T-cell (primary cell): ENCODE results near the gene B2M. TPM values are rescaled to one million over a fixed set of nuclear protein-coding genes. Genes with fewer than 3 reads are reported as not detected.

Experiments
- ATAC-seq, 4 experiments: fragments of 200-7000 bp in 3 of 4; fragments of 150-1000 bp in 1 of 4; cut with Tn5 transposase; replicated peaks in 1 of 4; 1 replicate in 3 of 4; 2 replicates in 1 of 4; pipeline ENCODE4 v1.10.0; 2021; ENCODE audit warnings: moderate library complexity in 3 of 4, mild to moderate bottlenecking in 2 of 4, moderate number of reproducible peaks in 1 of 4
- CTCF ChIA-PET, 2 donors: fragments of 300-600 bp; sonication (Branson Sonifier 250); formaldehyde crosslinking; loops; one replicate each; lab custom pipeline; 2022; ENCODE audit warnings: antibody characterized with exemption in 2 of 2; lab: Charles Lee
- POLR2A ChIA-PET, 2 donors: fragments of 300-600 bp; sonication (Branson Sonifier 250); formaldehyde crosslinking; loops; one replicate each; lab custom pipeline; 2022; ENCODE audit warnings: antibody characterized with exemption in 2 of 2; lab: Charles Lee
- DNase-seq, 35 experiments: peaks; one replicate each; pipeline versions ENCODE4 v3.0.0 to v3.0.0-alpha.2; 2013 to 2023
- H3K27ac ChIP-seq: one replicate; pipeline ENCODE4 v1.5.1; 2013; ENCODE audit warnings: low read length
- H3K27me3 ChIP-seq, 2 experiments: replicated peaks in 1 of 2; 1 replicate in 1 of 2; 2 replicates in 1 of 2; pipeline versions ENCODE4 v1.6.1 to v1.7.0; 2013; ENCODE audit warnings: low read length in 1 of 2, mixed read lengths in 1 of 2; ENCODE audit not compliant: control insufficient read depth in 2 of 2, insufficient read depth in 2 of 2; ENCODE audit errors: extremely low read depth in 1 of 2
- H3K36me3 ChIP-seq, 2 donors: 1 replicate in 1 of 2; 2 replicates in 1 of 2; pipeline versions ENCODE4 v1.6.1 to v1.7.0; 2013; ENCODE audit warnings: low read length in 1 of 2; ENCODE audit not compliant: control insufficient read depth in 2 of 2, insufficient read depth in 1 of 2; ENCODE audit errors: extremely low read depth in 1 of 2
- H3K4me1 ChIP-seq, 2 experiments: 1 replicate in 1 of 2; 2 replicates in 1 of 2; pipeline versions ENCODE4 v1.6.1 to v1.7.0; 2013; ENCODE audit warnings: low read length in 2 of 2, mixed read lengths in 1 of 2; ENCODE audit not compliant: insufficient read depth in 2 of 2, control insufficient read depth in 1 of 2; ENCODE audit errors: extremely low read depth in 1 of 2
- H3K4me3 ChIP-seq, 2 donors: 1 replicate in 1 of 2; 2 replicates in 1 of 2; pipeline versions ENCODE4 v1.5.1 to v1.7.0; 2013; ENCODE audit warnings: mild to moderate bottlenecking in 2 of 2, low read length in 1 of 2, moderate library complexity in 1 of 2; ENCODE audit not compliant: control insufficient read depth in 1 of 2; ENCODE audit errors: extremely low read depth in 1 of 2
- H3K9me3 ChIP-seq: 2 replicates; pipeline ENCODE4 v1.7.0; 2013
- H3K27ac Mint-ChIP-seq, 2 donors: one replicate each; pipeline ENCODE4 v1.8.0; 2020 to 2021; ENCODE audit warnings: mild to moderate bottlenecking in 2 of 2, mixed read lengths in 2 of 2
- H3K27me3 Mint-ChIP-seq, 2 donors: one replicate each; pipeline ENCODE4 v1.8.0; 2021 to 2022; ENCODE audit warnings: mixed read lengths in 2 of 2
- H3K36me3 Mint-ChIP-seq: one replicate; pipeline ENCODE4 v1.8.0; 2021; ENCODE audit warnings: mixed read lengths
- H3K4me1 Mint-ChIP-seq, 3 donors: one replicate each; pipeline ENCODE4 v1.8.0; 2020 to 2022; ENCODE audit warnings: mixed read lengths in 3 of 3, mild to moderate bottlenecking in 1 of 3
- H3K4me3 Mint-ChIP-seq, 3 donors: one replicate each; pipeline ENCODE4 v1.8.0; 2020 to 2022; ENCODE audit warnings: mild to moderate bottlenecking in 3 of 3, mixed read lengths in 3 of 3, moderate library complexity in 3 of 3
- H3K9me3 Mint-ChIP-seq, 3 donors: one replicate each; pipeline ENCODE4 v1.8.0; 2020 to 2022; ENCODE audit warnings: mixed read lengths in 3 of 3
- WGBS: methylation state at CpG from one replicate; pipeline ENCODE4 v1.1.5; 2013; ENCODE audit warnings: missing lambda C conversion rate; ENCODE audit not compliant: insufficient coverage; 5-methylcytosine and 5-hydroxymethylcytosine counted together
- total RNA-seq, 35 experiments: library from RNA in 6 of 35; stranded (reverse) in 6 of 35; fragments of 120-200 nt in 1 of 35; gene quantifications; one replicate each; pipeline versions ENCODE4 v1.2.1 to v1.2.4 and lab custom pipeline; 2013 to 2026

B2M gene
- total RNA-seq, 5 donors from 2014 or later (not counting 1 experiment from before 2014, with no cell fraction given): 5,457 to 6,662 (median 6,121) TPM

DNA sequence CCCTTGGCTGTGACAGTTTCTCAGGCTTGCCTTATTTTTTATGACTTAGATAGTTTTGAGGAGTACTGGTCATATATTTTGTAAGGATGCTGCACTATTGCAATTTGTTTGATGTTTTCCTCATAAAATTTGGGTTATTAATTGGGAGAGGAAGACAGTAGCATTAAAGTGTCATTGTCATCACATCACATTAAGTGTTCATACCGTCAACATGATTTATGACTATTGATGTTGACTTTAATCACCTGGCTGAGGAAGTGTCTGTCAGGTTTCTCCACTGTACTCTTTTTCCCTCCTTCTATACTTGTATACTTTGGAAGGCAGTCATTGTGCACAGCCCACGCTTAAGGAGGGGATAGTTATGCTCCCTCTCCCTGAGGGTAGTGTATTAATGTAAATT lies 51.9 kb downstream of the B2M start:
- ChIA-PET POLR2A (no interaction called here), CTCF (no interaction called here)
- no peaks in the 10 kb centered on the region for H3K27me3 ChIP-seq
- H3K4me1 ChIP-seq: no peaks in the 10 kb centered on the region
- no peaks in the 10 kb centered on the region for H3K9me3 Mint-ChIP-seq
- peaks cover 13% of the 10 kb centered on the region for H3K36me3 Mint-ChIP-seq
- ATAC-seq (no peak), DNase-seq (no peak)
- no peaks in the 10 kb centered on the region for H3K27me3 Mint-ChIP-seq
- no peaks in the 10 kb centered on the region for H3K9me3 ChIP-seq
- H3K27ac Mint-ChIP-seq: no peak overlapping the region
- WGBS: no CpG with 5 or more reads among the region's 2 CpGs
- no peaks in the 10 kb centered on the region for H3K4me1 Mint-ChIP-seq
- no peak overlapping the region for H3K4me3 Mint-ChIP-seq
- H3K36me3 ChIP-seq: no peaks in the 10 kb centered on the region
- H3K4me3 ChIP-seq: no peak overlapping the region
- H3K27ac ChIP-seq: no peak overlapping the region

GRCh38 chr15:44763848-44764247 lies 52.5 kb downstream of the B2M start:
- Mint-ChIP-seq H3K36me3 (peaks cover 16% of the 10 kb centered on the region), H3K27me3 (no peaks in the 10 kb centered on the region), H3K9me3 (no peaks in the 10 kb centered on the region), H3K4me1 (no peaks in the 10 kb centered on the region), H3K4me3 (no peak overlapping the region), H3K27ac (no peak overlapping the region)
- ChIA-PET CTCF (no interaction called here), POLR2A (interaction anchor here (0.6 to 0.9 kb wide), 2 partner anchors 184 to 533 kb away, joined by 4 to 22 read pairs; no protein-coding TSS in a partner anchor)
- Histone ChIP-seq H3K9me3 (no peaks in the 10 kb centered on the region), H3K27me3 (no peaks in the 10 kb centered on the region), H3K4me3 (no peak overlapping the region), H3K4me1 (no peaks in the 10 kb centered on the region), H3K27ac (no peak overlapping the region), H3K36me3 (no peaks in the 10 kb centered on the region)
- 100% methylated on average over 1 of the region's 3 CpGs for WGBS
- ATAC-seq (no peak), DNase-seq (no peak)

DNA sequence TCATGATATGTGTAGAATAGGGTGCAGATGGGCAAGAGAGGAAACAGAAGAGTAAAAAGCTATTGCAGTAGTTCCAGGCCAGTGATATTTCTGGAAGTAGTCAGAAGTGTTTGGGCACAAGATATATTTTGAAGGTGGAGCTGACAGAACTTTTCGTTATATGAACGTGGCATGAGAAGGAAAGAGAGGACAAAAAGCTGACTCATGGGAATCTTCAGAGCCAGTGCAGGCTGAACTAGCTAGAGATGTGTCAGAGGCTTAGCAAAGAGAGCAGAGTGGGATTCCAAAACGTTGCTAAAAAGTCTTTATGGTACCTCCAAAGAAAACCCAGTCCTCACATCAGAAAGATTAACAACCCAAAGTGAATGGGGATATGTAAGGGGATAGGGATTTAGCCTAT lies 53.7 kb downstream of the B2M start:
- ATAC-seq (no peak), DNase-seq (no peak)
- no peaks in the 10 kb centered on the region for H3K4me1 ChIP-seq
- CTCF ChIA-PET: no interaction called here
- H3K4me3 ChIP-seq: no peak overlapping the region
- WGBS: 43% methylated on average over 2 of the region's 3 CpGs
- Mint-ChIP-seq H3K36me3 (peaks cover 19% of the 10 kb centered on the region), H3K27me3 (no peaks in the 10 kb centered on the region), H3K4me3 (no peak overlapping the region), H3K4me1 (no peaks in the 10 kb centered on the region), H3K27ac (no peak overlapping the region), H3K9me3 (peaks cover 0 to 3% (median 3%) of the 10 kb centered on the region in 3 donors)
- POLR2A ChIA-PET: no interaction called here
- H3K27me3 ChIP-seq: no peaks in the 10 kb centered on the region
- no peaks in the 10 kb centered on the region for H3K9me3 ChIP-seq
- H3K36me3 ChIP-seq: no peaks in the 10 kb centered on the region
- H3K27ac ChIP-seq: no peak overlapping the region

Other genes starting within 250 kb of the B2M start
- 10 to 100 TPM; 58.2 to 68.3 (median 64.4) TPM for gene EIF3J, start 174.4 kb upstream of the B2M start, total RNA-seq
- gene SPG11, start 47.9 kb upstream of the B2M start, total RNA-seq: 100 to 1,000 TPM; 108 to 124 (median 118) TPM
- gene PATL2, start 194 bp upstream of the B2M start, total RNA-seq: 10 to 100 TPM; 43.5 to 69.7 (median 48.5) TPM
- gene TRIM69, start 25.0 kb downstream of the B2M start, total RNA-seq: 10 to 100 TPM; 21.5 to 56.9 (median 42.9) TPM
- gene TERB2, start 245.2 kb downstream of the B2M start, total RNA-seq: not detected